Transverse colon (tissue), 3 donors: ENCODE measurements around the gene KCNJ6.

ENCODE experiments used
- EP300 ChIP-seq: sonication (generic); formaldehyde crosslinking; IDR thresholded peaks from one replicate; pipeline ENCODE4 v1.6.1; 2017; ENCODE audit warnings: antibody characterized with exemption, low read depth
- POLR2A ChIP-seq: fragments of 450-650 bp; IDR thresholded peaks from one replicate; pipeline ENCODE4 v1.6.1; 2016; ENCODE audit warnings: antibody characterized with exemption, mild to moderate bottlenecking, moderate library complexity
- TF ChIP-seq, protein P1 (sequence below), 5 experiments: fragments of 200-600 bp in 3 of 5; fragments of 450-650 bp in 2 of 5; sonication (generic) in 3 of 5; IDR thresholded peaks; 1 replicate in 2 of 5; 2 replicates in 3 of 5; pipeline ENCODE4 v1.5.1; 2016 to 2017; ENCODE audit warnings: antibody characterized with exemption in 5 of 5, inconsistent platforms in 3 of 5, mild to moderate bottlenecking in 2 of 5, moderate library complexity in 1 of 5

DNA sequence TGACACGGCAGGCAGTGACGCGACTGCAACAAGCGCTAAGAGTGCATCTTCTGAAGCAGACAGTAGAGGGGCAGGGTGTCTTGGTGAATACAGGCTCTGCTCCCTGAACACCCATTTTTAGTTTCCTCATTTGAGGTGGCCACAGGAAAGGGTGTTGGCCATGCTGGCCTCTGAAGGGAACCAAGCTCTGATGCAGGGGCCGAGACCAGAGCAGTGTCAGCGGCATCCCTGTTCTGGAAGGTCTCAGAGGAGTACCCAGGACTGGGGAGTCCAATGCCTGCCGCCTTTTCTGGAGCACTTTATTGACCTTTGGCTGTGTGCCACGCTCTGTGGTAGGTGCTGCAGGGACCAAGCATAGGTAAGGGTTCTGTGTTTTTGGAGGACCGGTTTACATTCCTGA, 100.4 kb downstream of the KCNJ6 start:
- TF ChIP-seq POLR2A (no peak), EP300 (no peak)
- TF ChIP-seq, protein P1, sequence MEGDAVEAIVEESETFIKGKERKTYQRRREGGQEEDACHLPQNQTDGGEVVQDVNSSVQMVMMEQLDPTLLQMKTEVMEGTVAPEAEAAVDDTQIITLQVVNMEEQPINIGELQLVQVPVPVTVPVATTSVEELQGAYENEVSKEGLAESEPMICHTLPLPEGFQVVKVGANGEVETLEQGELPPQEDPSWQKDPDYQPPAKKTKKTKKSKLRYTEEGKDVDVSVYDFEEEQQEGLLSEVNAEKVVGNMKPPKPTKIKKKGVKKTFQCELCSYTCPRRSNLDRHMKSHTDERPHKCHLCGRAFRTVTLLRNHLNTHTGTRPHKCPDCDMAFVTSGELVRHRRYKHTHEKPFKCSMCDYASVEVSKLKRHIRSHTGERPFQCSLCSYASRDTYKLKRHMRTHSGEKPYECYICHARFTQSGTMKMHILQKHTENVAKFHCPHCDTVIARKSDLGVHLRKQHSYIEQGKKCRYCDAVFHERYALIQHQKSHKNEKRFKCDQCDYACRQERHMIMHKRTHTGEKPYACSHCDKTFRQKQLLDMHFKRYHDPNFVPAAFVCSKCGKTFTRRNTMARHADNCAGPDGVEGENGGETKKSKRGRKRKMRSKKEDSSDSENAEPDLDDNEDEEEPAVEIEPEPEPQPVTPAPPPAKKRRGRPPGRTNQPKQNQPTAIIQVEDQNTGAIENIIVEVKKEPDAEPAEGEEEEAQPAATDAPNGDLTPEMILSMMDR (IDR thresholded peaks at IDR 0.05), result no peak
